Urinary bladder (tissue), 4 donors: ENCODE results near the gene LEO1. TPM values are rescaled to one million over a fixed set of nuclear protein-coding genes. Genes with fewer than 3 reads are reported as not detected.
A peak's percentile ranks its signal among the peaks of the same experiment; 100 is the strongest.

Source experiments
- DNase-seq: peaks from one replicate; pipeline ENCODE4 v3.0.0-alpha.2; 2015; ENCODE audit errors: extremely low spot score
- H3K27ac ChIP-seq: one replicate; pipeline ENCODE4 v1.5.1; 2013; ENCODE audit warnings: low read depth, mild to moderate bottlenecking, moderate library complexity
- H3K36me3 ChIP-seq: one replicate; pipeline ENCODE4 v1.6.1; 2013; ENCODE audit warnings: mild to moderate bottlenecking, moderate library complexity; ENCODE audit not compliant: insufficient read depth
- H3K4me1 ChIP-seq: one replicate; pipeline ENCODE4 v1.6.1; 2013; ENCODE audit warnings: mild to moderate bottlenecking, moderate library complexity; ENCODE audit not compliant: insufficient read depth
- H3K4me3 ChIP-seq: one replicate; pipeline ENCODE4 v1.5.1; 2013; ENCODE audit warnings: low read depth, low read length
- WGBS: extraction: QIAGEN DNeasy Blood & Tissue Kit; methylation state at CpG from one replicate; pipeline ENCODE4 v1.1.7; 2013; 5-methylcytosine and 5-hydroxymethylcytosine counted together
- polyA plus RNA-seq: library from polyadenylated mRNA; stranded (reverse); fragments of 200-250 nt; gene quantifications from one replicate; pipeline ENCODE4 v1.2.3, GENCODE V29; 2013
- total RNA-seq: library from RNA; depleted of rRNA; stranded (reverse); fragments of >200 nt; gene quantifications from one replicate; pipeline ENCODE4 v1.2.3, GENCODE V29; 2014
- donor health status: healthy with polysubstance abuse.
- donor health status: healthy.

Gene LEO1
- total and polyA plus RNA-seq, 2 donors, result 12.7 to 25.5 TPM

- 9% methylated on average over 7 of the region's 7 CpGs for WGBS
- no peak overlapping the region for H3K4me3 ChIP-seq
- no peaks in the 10 kb centered on the region for H3K4me1 ChIP-seq
- DNase-seq, result peak; percentile 35
- H3K27ac ChIP-seq, result peak overlapping the region; percentile 0
- H3K36me3 ChIP-seq, result no peaks in the 10 kb centered on the region
These were observed 10.6 kb upstream of the LEO1 start for GRCh38 chr15:51982013-51982769.

GRCh38 chr15:51973775-51974174, 2.2 kb upstream of the LEO1 start:
- H3K4me1 ChIP-seq, result no peaks in the 10 kb centered on the region
- 95% methylated on average over 4 of the region's 4 CpGs for WGBS
- H3K36me3 ChIP-seq, result no peaks in the 10 kb centered on the region
- no peak overlapping the region for H3K4me3 ChIP-seq
- no peak overlapping the region for H3K27ac ChIP-seq
- DNase-seq, result no peak

DNA sequence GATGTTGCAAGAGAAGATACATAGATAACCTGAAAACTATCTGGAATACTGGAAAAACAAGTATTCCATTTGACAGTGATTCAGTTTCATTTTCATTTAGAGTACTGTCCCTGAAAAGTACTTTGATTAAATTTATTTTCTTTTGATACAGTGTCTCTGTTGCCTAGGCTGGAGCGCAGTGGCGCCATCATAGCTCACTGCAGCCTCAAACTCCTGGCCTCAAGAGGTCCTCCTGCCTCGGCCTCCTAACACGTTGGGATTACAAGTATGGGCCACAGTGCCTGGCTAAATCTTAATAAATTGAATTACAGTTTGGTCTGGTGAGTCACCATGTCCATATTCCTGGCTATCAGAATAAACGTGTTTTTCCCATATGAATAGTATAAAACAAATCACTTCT, 1.6 kb upstream of the LEO1 start:
- no peaks in the 10 kb centered on the region for H3K36me3 ChIP-seq
- no peak overlapping the region for H3K27ac ChIP-seq
- WGBS, result 84% methylated on average over 5 of the region's 5 CpGs
- no peak overlapping the region for H3K4me3 ChIP-seq
- H3K4me1 ChIP-seq, result no peaks in the 10 kb centered on the region
- DNase-seq, result no peak

- no peak for DNase-seq
- H3K27ac ChIP-seq, result peak overlapping the region; percentile 92
- 1% methylated on average over 7 of the region's 7 CpGs for WGBS
- peak overlapping the region; percentile 58 for H3K4me3 ChIP-seq
- no peaks in the 10 kb centered on the region for H3K36me3 ChIP-seq
- no peaks in the 10 kb centered on the region for H3K4me1 ChIP-seq
These were observed 575 bp downstream of the LEO1 start for GRCh38 chr15:51971032-51971374.

DNA sequence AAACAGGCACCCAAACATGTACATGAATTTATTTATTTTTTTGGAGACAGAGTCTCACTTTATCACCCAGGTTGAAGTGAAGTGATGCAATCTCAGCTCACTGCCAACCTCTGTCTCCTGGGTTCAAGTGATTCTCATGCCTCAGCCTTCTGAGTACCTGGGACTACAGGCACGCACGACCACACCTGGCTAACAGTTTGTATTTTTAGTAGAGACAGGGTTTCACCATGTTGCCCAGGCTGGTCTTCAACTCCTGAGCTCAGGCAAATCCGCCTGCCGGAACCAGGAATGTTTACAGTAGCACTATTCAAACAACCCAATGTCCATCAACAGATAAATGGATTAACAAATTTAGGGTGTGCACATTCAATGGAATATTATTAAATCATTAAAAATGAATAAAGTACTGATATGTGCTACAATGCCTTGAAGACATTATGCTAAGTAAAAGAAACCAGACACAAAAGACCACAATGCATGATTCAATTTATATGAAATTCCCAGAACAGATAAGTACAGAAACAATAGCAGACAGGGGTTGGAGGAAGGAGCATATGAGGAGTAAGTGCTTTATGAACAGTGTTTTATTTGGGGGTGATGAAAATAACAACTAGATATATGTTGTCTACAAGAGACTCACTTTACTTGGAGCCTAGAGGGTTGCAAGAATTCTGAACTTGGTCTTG, 1.3 kb downstream of the LEO1 start:
- 67% methylated on average over 4 of the region's 4 CpGs for WGBS
- Histone ChIP-seq H3K36me3 (peaks cover 3% of the 10 kb centered on the region), H3K4me3 (no peak overlapping the region), H3K4me1 (no peaks in the 10 kb centered on the region), H3K27ac (no peak overlapping the region)
- DNase-seq, result no peak

GRCh38 chr15:51969728-51970127, 1.9 kb downstream of the LEO1 start:
- H3K4me1 ChIP-seq, result no peaks in the 10 kb centered on the region
- DNase-seq, result no peak
- H3K36me3 ChIP-seq, result peaks cover 3% of the 10 kb centered on the region
- H3K27ac ChIP-seq, result no peak overlapping the region
- WGBS, result 84% methylated on average over 4 of the region's 4 CpGs
- no peak overlapping the region for H3K4me3 ChIP-seq

- 82% methylated on average over 6 of the region's 6 CpGs for WGBS
- Histone ChIP-seq H3K27ac (no peak overlapping the region), H3K36me3 (peaks cover 3% of the 10 kb centered on the region), H3K4me1 (no peaks in the 10 kb centered on the region), H3K4me3 (no peak overlapping the region)
- DNase-seq, result no peak
These were observed 4.0 kb downstream of the LEO1 start for GRCh38 chr15:51967583-51967982.

DNA sequence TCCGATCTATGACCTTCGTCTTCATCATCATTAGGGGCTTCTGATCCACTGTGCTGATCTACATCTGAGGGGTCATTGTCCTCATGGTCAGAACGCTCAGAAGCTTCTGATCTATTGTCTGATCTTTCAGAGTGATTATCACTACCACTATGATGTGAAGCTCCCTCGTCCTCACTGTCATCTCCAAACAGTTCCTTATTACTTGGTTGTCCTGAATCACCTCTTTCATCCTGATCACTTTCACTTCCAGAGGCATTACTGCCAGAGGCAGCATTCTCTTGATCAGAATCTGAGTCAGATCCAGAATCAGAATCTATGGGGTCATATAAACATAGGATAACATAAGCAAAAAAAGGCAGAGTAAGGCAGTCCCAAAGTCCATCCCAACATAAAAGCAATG, 5.4 kb downstream of the LEO1 start:
- peaks cover 3% of the 10 kb centered on the region for H3K36me3 ChIP-seq
- no peak for DNase-seq
- WGBS, result 91% methylated on average over 4 of the region's 4 CpGs
- H3K27ac ChIP-seq, result no peak overlapping the region
- no peak overlapping the region for H3K4me3 ChIP-seq
- H3K4me1 ChIP-seq, result no peaks in the 10 kb centered on the region

- no peak overlapping the region for H3K27ac ChIP-seq
- H3K4me3 ChIP-seq, result no peak overlapping the region
- WGBS, result 92% methylated on average over 4 of the region's 4 CpGs
- no peaks in the 10 kb centered on the region for H3K4me1 ChIP-seq
- no peak for DNase-seq
- peaks cover 3% of the 10 kb centered on the region for H3K36me3 ChIP-seq
These were observed 5.9 kb downstream of the LEO1 start for GRCh38 chr15:51965691-51966090.

DNA sequence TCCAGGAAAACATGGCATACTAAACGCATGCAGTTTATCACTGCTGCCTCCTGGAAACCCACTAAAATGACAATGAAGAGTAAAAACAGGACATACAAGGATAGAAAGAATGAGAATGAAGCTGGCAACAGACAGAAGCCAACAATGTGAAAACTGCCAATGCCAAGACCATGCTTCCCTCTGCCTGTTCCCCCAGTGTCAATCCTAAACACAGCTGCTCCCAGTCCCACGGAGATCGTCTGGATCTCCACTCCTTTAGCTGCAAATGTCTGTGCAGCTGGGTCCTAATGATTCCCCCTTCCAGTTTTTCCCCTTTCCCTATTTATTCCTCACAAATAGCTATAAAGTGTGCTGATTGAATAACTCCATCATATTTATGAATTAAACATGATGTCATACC, 16.1 kb downstream of the LEO1 start:
- Histone ChIP-seq H3K36me3 (peaks cover 7% of the 10 kb centered on the region), H3K4me1 (no peaks in the 10 kb centered on the region), H3K27ac (no peak overlapping the region), H3K4me3 (no peak overlapping the region)
- 90% methylated on average over 3 of the region's 3 CpGs for WGBS
- DNase-seq, result no peak

DNA sequence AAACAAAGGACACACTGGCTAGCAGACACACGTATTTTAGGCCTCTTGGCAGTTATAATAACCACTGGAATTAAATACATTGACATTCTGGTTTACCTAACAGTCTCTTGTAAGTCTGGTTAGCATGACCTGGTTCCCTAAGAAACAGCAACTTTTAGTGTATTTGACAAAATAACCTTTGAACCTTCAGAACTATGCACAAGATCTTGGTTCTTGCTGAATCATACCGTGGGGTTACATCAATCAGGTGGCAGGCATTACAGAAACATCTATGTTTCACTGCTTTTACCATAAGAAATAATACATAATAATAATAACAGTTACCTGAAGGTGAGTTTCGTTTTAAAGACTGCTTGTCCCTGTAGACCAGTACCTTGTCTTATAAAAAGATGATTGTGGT, 18.8 kb downstream of the LEO1 start:
- Histone ChIP-seq H3K4me3 (no peak overlapping the region), H3K36me3 (peaks cover 11% of the 10 kb centered on the region), H3K4me1 (no peaks in the 10 kb centered on the region), H3K27ac (no peak overlapping the region)
- DNase-seq, result no peak
- 93% methylated on average over 3 of the region's 3 CpGs for WGBS

DNA sequence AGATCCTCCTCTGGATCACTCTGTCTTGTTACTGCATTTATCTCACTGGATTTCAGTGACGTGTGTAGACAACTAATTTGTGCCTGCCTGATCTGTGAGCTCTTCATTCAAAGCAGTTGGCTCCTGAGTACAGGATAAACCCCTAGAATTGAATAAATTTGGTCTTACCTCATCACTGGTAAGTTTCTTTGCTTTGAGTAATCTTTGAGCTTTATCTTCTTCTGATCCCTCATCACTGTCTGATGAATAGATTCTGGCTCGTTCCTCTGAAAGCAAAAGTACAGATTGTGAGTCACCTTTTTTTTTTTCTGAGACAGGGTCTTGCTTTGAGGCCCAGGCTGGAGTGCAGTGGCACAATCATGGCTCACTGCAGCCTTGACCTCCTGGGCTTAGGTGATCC, 24.5 kb downstream of the LEO1 start:
- 82% methylated on average over 2 of the region's 2 CpGs for WGBS
- Histone ChIP-seq H3K4me1 (no peaks in the 10 kb centered on the region), H3K4me3 (no peak overlapping the region), H3K36me3 (peaks cover 15% of the 10 kb centered on the region), H3K27ac (no peak overlapping the region)
- DNase-seq, result no peak

- H3K36me3 ChIP-seq, result no peaks in the 10 kb centered on the region
- DNase-seq, result no peak
- no peaks in the 10 kb centered on the region for H3K4me1 ChIP-seq
- no peak overlapping the region for H3K4me3 ChIP-seq
- no peak overlapping the region for H3K27ac ChIP-seq
These were observed 32.4 kb downstream of the LEO1 start for GRCh38 chr15:51939216-51939615.

DNA sequence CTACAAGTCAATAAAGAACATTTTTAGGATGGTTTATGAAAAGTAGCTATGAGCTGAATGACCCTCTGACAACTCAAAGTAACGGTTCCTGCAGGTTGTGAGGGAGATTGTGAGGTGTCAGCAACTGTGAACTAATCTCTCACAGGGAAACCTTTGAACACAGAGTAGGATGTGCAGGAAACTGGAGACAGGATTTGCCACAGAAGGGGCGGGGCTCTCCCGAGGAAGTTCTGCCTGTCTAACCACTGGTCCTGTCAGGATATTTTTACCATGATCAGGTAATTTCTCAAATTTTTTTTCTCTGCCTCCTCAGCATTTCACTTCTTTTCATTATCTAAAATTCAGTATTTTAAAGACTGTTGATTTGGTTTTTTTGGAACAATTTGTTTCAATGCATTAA, 33.3 kb downstream of the LEO1 start:
- H3K4me1 ChIP-seq, result no peaks in the 10 kb centered on the region
- WGBS, result 86% methylated on average over 3 of the region's 3 CpGs
- H3K4me3 ChIP-seq, result no peak overlapping the region
- no peaks in the 10 kb centered on the region for H3K36me3 ChIP-seq
- no peak for DNase-seq
- H3K27ac ChIP-seq, result no peak overlapping the region
